ENCODE results near the gene CLTCL1. TPM values are rescaled to one million over a fixed set of nuclear protein-coding genes. Genes with fewer than 3 reads are reported as not detected.

Gene CLTCL1
- total RNA-seq, 1 donor from 2014 or later = 28.2 TPM

GRCh38 chr22:19137384-19138216 is 153.9 kb downstream of the CLTCL1 start:
- DNase-seq (ENCODE audit: low read depth) = no peak
- no peaks in the 10 kb centered on the region for H3K27me3 ChIP-seq (ENCODE audit: control insufficient read depth, insufficient read depth, low read length)
- H3K36me3 ChIP-seq (ENCODE audit: control insufficient read depth, insufficient read depth, low read length) = peaks cover 7% of the 10 kb centered on the region

DNA sequence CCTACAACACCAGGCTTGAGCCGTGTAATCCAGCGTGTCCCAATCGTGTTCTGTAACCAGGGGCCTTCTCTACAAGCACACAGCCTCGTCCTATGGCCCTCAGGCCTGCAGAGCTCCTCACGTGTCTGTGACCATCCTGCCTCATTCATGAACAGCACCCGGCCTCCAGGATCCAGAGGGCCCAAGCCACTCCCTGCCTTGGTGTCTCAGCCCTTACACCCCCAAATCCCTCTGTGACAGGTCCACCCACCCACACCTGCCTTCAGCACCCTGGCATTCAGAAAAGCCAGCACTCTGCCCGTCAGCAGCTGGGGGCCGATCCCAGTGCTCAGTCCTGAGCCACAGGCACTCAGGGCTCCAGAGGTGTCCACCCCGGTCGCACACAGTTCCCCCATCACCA is 154.6 kb downstream of the CLTCL1 start:
- peaks cover 5% of the 10 kb centered on the region for H3K36me3 ChIP-seq (ENCODE audit: control insufficient read depth, insufficient read depth, low read length)
- no peak overlapping the region for H3K4me3 ChIP-seq (ENCODE audit: low read depth, low read length)
- DNase-seq (ENCODE audit: low read depth) = no peak
- H3K27me3 ChIP-seq (ENCODE audit: control insufficient read depth, insufficient read depth, low read length) = no peaks in the 10 kb centered on the region
- TF ChIP-seq, protein P1, sequence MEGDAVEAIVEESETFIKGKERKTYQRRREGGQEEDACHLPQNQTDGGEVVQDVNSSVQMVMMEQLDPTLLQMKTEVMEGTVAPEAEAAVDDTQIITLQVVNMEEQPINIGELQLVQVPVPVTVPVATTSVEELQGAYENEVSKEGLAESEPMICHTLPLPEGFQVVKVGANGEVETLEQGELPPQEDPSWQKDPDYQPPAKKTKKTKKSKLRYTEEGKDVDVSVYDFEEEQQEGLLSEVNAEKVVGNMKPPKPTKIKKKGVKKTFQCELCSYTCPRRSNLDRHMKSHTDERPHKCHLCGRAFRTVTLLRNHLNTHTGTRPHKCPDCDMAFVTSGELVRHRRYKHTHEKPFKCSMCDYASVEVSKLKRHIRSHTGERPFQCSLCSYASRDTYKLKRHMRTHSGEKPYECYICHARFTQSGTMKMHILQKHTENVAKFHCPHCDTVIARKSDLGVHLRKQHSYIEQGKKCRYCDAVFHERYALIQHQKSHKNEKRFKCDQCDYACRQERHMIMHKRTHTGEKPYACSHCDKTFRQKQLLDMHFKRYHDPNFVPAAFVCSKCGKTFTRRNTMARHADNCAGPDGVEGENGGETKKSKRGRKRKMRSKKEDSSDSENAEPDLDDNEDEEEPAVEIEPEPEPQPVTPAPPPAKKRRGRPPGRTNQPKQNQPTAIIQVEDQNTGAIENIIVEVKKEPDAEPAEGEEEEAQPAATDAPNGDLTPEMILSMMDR (IDR thresholded peaks at IDR 0.05; ENCODE audit: insufficient read depth, low read length, poor library complexity, severe bottlenecking) = no peak

More at GRCh38 chr22:19137384-19138216, 153.9 kb downstream of the CLTCL1 start:
- TF ChIP-seq, protein P1 (IDR thresholded peaks at IDR 0.05; ENCODE audit: insufficient read depth, low read length, poor library complexity, severe bottlenecking) = no peak
- H3K4me3 ChIP-seq (ENCODE audit: low read depth, low read length) = no peak overlapping the region

DNA sequence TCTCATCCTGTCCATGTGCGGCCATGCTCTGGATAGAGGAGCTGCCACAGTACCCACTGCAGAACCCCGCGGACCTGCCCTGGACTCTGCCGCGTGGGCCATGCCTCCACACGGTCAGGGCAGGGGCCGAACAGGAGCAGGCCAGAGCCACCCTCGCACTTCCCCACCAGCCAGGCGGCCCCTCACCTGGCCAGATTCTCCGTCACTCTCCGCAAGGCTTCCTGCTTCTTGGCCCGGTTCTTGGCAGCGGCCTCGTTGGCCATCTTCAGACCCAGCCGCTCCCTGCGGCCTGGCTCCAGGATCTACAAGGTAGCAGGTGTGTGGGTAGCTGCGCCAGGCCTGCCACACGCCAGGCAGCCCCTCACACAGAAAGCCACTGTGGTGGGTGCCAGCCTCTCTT is 156.6 kb downstream of the CLTCL1 start:
- no peak for DNase-seq (ENCODE audit: low read depth)
- TF ChIP-seq, protein P1 (IDR thresholded peaks at IDR 0.05; ENCODE audit: insufficient read depth, low read length, poor library complexity, severe bottlenecking) = no peak
- no peaks in the 10 kb centered on the region for H3K27me3 ChIP-seq (ENCODE audit: control insufficient read depth, insufficient read depth, low read length)
- peaks cover 2% of the 10 kb centered on the region for H3K36me3 ChIP-seq (ENCODE audit: control insufficient read depth, insufficient read depth, low read length)
- H3K4me3 ChIP-seq (ENCODE audit: low read depth, low read length) = no peak overlapping the region

- Histone ChIP-seq H3K36me3 (ENCODE audit: control insufficient read depth, insufficient read depth, low read length) (peaks cover 2% of the 10 kb centered on the region), H3K4me3 (ENCODE audit: low read depth, low read length) (no peak overlapping the region), H3K27me3 (ENCODE audit: control insufficient read depth, insufficient read depth, low read length) (no peaks in the 10 kb centered on the region)
- TF ChIP-seq, protein P1 (IDR thresholded peaks at IDR 0.05; ENCODE audit: insufficient read depth, low read length, poor library complexity, severe bottlenecking) = no peak
- DNase-seq (ENCODE audit: low read depth) = no peak
Observed at GRCh38 chr22:19134176-19134831, 157.2 kb downstream of the CLTCL1 start.

DNA sequence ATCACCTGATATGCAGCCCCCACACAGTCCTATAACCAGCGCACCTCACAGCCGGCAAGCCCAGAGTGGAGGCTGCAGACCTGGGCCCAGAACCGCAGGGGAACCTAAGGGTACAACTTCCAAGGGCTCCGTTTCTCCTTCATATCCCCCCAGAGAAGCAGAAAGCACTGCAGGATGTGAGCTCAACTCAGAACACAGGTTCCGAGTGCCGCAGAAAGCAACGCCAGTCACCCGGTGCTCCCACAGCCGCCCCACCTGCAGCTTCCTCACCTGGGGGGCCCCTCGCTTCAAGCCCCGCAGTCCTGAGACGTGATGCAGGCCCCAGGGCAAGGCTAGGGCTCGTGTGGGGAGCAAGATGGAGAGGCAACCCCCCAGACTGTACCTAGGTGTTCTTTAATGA is 158.0 kb downstream of the CLTCL1 start:
- Histone ChIP-seq H3K4me3 (ENCODE audit: low read depth, low read length) (no peak overlapping the region), H3K36me3 (ENCODE audit: control insufficient read depth, insufficient read depth, low read length) (no peaks in the 10 kb centered on the region), H3K27me3 (ENCODE audit: control insufficient read depth, insufficient read depth, low read length) (no peaks in the 10 kb centered on the region)
- TF ChIP-seq, protein P1 (IDR thresholded peaks at IDR 0.05; ENCODE audit: insufficient read depth, low read length, poor library complexity, severe bottlenecking) = no peak
- DNase-seq (ENCODE audit: low read depth) = no peak
